Endothelial cell of umbilical vein (primary cell): ENCODE measurements around the gene ERCC6L. TPM values are rescaled to one million over a fixed set of nuclear protein-coding genes. Genes with fewer than 3 reads are reported as not detected.

Experiments used
- BruUV-seq: library from RNA; stranded (reverse); fragments of 400-500 nt; replicated peaks from 2 replicates; lab custom pipeline; 2021; lab: Mats Ljungman, UMichigan
- CTCF ChIA-PET: fragments of 300-600, 350-600 bp; sonication (Branson Sonifier 250); formaldehyde crosslinking; loops from one replicate; lab custom pipeline; 2021; ENCODE audit warnings: antibody characterized with exemption, inconsistent platforms; lab: Charles Lee
- POLR2A ChIA-PET: fragments of 300-600, 350-600 bp; sonication (Branson Sonifier 250); formaldehyde crosslinking; loops from one replicate; lab custom pipeline; 2021; ENCODE audit warnings: antibody characterized with exemption, inconsistent platforms; lab: Charles Lee
- DNase-seq: peaks from one replicate; pipeline ENCODE4 v3.0.0-alpha.2; 2011; ENCODE audit warnings: low read depth, low spot score
- FAIRE-seq: peaks from 2 replicates; lab custom pipeline; 2011; peaks lifted over from hg19 to GRCh38; lab: Jason Lieb, UNC
- H2AFZ ChIP-seq: 2 replicates; pipeline ENCODE4 v1.6.0; 2012; ENCODE audit warnings: low read depth, low read length, control low read depth, inconsistent platforms
- H3K27ac ChIP-seq: 2 replicates; pipeline ENCODE4 v1.5.1; 2011; ENCODE audit warnings: low read depth, mild to moderate bottlenecking, control low read depth, low read length, moderate library complexity; ENCODE audit not compliant: insufficient read depth
- H3K27me3 ChIP-seq, 2 experiments: 2 replicates each; pipeline versions ENCODE4 v1.6.0 to v1.6.1; 2011; ENCODE audit warnings: low read length in 2 of 2, mixed read lengths in 1 of 2; ENCODE audit not compliant: control insufficient read depth in 2 of 2, insufficient read depth in 2 of 2
- H3K36me3 ChIP-seq, 2 experiments: 2 replicates in 1 of 2; 3 replicates in 1 of 2; pipeline ENCODE4 v1.5.1; 2011; ENCODE audit warnings: low read length in 2 of 2, mild to moderate bottlenecking in 1 of 2, moderate library complexity in 1 of 2; ENCODE audit not compliant: control insufficient read depth in 2 of 2, insufficient read depth in 2 of 2; ENCODE audit errors: extremely low read depth in 1 of 2
- H3K4me1 ChIP-seq: 3 replicates; pipeline ENCODE4 v1.5.1; 2011; ENCODE audit warnings: mild to moderate bottlenecking, low read length; ENCODE audit not compliant: control insufficient read depth, insufficient read depth; ENCODE audit errors: extremely low read depth
- H3K4me2 ChIP-seq: 2 replicates; pipeline ENCODE4 v1.6.1; 2011; ENCODE audit warnings: low read length, control low read depth, mixed read lengths; ENCODE audit not compliant: insufficient read depth
- H3K4me3 ChIP-seq, 3 experiments: fragments of 200-600 bp in 1 of 3; sonication (generic), shearing (Covaris generic) in 1 of 3; replicated peaks in 1 of 3; 2 replicates each; pipeline ENCODE4 v1.5.1; 2011 to 2016; ENCODE audit warnings: control low read depth in 3 of 3, low read length in 3 of 3, mild to moderate bottlenecking in 2 of 3, inconsistent platforms in 1 of 3, low read depth in 1 of 3, moderate library complexity in 1 of 3; ENCODE audit not compliant: insufficient read depth in 1 of 3
- H3K79me2 ChIP-seq: 2 replicates; pipeline ENCODE4 v1.6.0; 2012; ENCODE audit warnings: low read length, inconsistent platforms; ENCODE audit not compliant: control insufficient read depth, insufficient read depth
- H3K9ac ChIP-seq: replicated peaks from 2 replicates; pipeline ENCODE3; 2011; ENCODE audit warnings: low read length, control low read depth; ENCODE audit not compliant: insufficient read depth; ENCODE audit errors: extremely low read depth
- H3K9me1 ChIP-seq: replicated peaks from 3 replicates; pipeline ENCODE4 v1.6.0; 2011; ENCODE audit warnings: mild to moderate bottlenecking, low read length; ENCODE audit not compliant: control insufficient read depth, insufficient read depth; ENCODE audit errors: extremely low read depth
- H3K9me3 ChIP-seq: replicated peaks from 2 replicates; pipeline ENCODE4 v1.5.1; 2012; ENCODE audit warnings: low read length, inconsistent platforms; ENCODE audit not compliant: control insufficient read depth, insufficient read depth
- H4K20me1 ChIP-seq: replicated peaks from 2 replicates; pipeline ENCODE3; 2011; ENCODE audit warnings: mild to moderate bottlenecking, low read length; ENCODE audit not compliant: control insufficient read depth, insufficient read depth; ENCODE audit errors: extremely low read depth
- EZH2 ChIP-seq: IDR thresholded peaks from 2 replicates; pipeline ENCODE4 v1.6.1; 2012; ENCODE audit warnings: borderline replicate concordance, low read depth, mild to moderate bottlenecking, moderate library complexity, low read length, inconsistent platforms; ENCODE audit not compliant: severe bottlenecking
- GATA2 ChIP-seq: IDR thresholded peaks from 2 replicates; pipeline ENCODE4 v1.7.0; 2011; ENCODE audit warnings: low read depth, mild to moderate bottlenecking, moderate library complexity, mixed read lengths, low read length; ENCODE audit not compliant: insufficient read length, insufficient read depth
- JUN ChIP-seq: IDR thresholded peaks from 2 replicates; pipeline ENCODE4 v1.6.1; 2011; ENCODE audit warnings: borderline replicate concordance, low read depth; ENCODE audit not compliant: insufficient read length, insufficient read depth
- MYC ChIP-seq: IDR thresholded peaks from one replicate; pipeline ENCODE4 v1.6.1; 2011; ENCODE audit warnings: mild to moderate bottlenecking, low read depth, low read length
- dilution Hi-C: fragments of 300-500 bp; cut with MboI; formaldehyde crosslinking; loops from one replicate; pipeline ENCODE4 v1.15.0; 2019; ENCODE audit warnings: low sequenced_read_pairs; ENCODE audit not compliant: extremely low pct_ligation_motif_present
- intact Hi-C: fragments of 100-400 bp; cut with micrococcal nuclease; formaldehyde crosslinking; loops from one replicate; pipeline ENCODE4 v1.10.0; 2022
- polyA plus RNA-seq, 4 experiments: library from polyadenylated mRNA; depleted of rRNA in 3 of 4; stranded (reverse) in 3 of 4; unstranded in 1 of 4; fragments of >200 nt; gene quantifications; 2 replicates each; pipeline versions ENCODE4 v1.2.1 to v1.2.3, GENCODE V29; 2011 to 2012; ENCODE audit warnings: missing spikeins in 1 of 4
- total RNA-seq: library from RNA; stranded (reverse); gene quantifications from 2 replicates; pipeline ENCODE4 v1.2.3, GENCODE V29; 2021
- TF ChIP-seq, protein P1 (sequence below), 2 donors: IDR thresholded peaks; 1 replicate in 1 of 2; 2 replicates in 1 of 2; pipeline ENCODE4 v1.5.1; 2011; ENCODE audit warnings: low read length in 2 of 2, mild to moderate bottlenecking in 2 of 2, moderate library complexity in 2 of 2, control low read depth in 1 of 2, inconsistent platforms in 1 of 2, low read depth in 1 of 2; ENCODE audit not compliant: insufficient read depth in 1 of 2; ENCODE audit errors: extremely low read depth in 1 of 2

Gene ERCC6L
- total and polyA plus RNA-seq, 2 donors (not counting 3 experiments of a cell fraction or from before 2014, with no cell fraction given): 0.92 to 6.7 TPM

DNA sequence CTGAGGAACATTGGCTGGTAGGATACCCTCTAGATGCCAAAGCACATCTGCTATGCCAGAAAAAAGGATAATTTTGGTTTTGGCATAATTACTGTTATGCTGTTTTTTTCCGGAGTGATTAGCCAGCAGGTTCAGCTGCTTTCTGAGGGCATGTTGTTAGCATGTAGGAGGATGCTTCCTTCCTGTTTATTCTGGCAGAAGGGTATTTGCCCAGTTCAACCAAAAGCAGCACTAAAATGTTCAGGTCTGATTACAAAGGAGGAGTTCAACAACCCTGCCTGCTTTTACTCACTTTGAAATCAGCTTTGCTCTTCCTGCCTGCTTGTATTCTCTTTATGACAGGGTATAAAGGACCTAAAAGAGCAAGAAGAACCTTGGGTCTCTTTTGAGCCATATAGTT is 21.9 kb downstream of the ERCC6L start:
- intact Hi-C loops (no loop called here), dilution Hi-C loops (no loop called here)
- Histone ChIP-seq H3K9me3 (no peaks in the 10 kb centered on the region), H3K9me1 (no peaks in the 10 kb centered on the region), H3K4me1 (no peaks in the 10 kb centered on the region), H3K27me3 (no peaks in the 10 kb centered on the region), H3K4me3 (no peak overlapping the region), H3K9ac (no peak overlapping the region), H2AFZ (no peak overlapping the region), H3K79me2 (peaks cover 4% of the 10 kb centered on the region), H3K27ac (no peak overlapping the region), H3K36me3 (no peaks in the 10 kb centered on the region), H3K4me2 (no peak overlapping the region), H4K20me1 (no peaks in the 10 kb centered on the region)
- no peak for FAIRE-seq
- CTCF ChIA-PET: interaction anchor here (1.2 to 2.4 kb wide), 2 partner anchors 13 to 29 kb away, joined by 3 to 6 read pairs; no protein-coding TSS in a partner anchor
- no peak for DNase-seq
- POLR2A ChIA-PET: no interaction called here
- no TSS peak for BruUV-seq
- TF ChIP-seq EZH2: no peak
- TF ChIP-seq GATA2: no peak
- no peak for TF ChIP-seq MYC
- TF ChIP-seq, protein P1, sequence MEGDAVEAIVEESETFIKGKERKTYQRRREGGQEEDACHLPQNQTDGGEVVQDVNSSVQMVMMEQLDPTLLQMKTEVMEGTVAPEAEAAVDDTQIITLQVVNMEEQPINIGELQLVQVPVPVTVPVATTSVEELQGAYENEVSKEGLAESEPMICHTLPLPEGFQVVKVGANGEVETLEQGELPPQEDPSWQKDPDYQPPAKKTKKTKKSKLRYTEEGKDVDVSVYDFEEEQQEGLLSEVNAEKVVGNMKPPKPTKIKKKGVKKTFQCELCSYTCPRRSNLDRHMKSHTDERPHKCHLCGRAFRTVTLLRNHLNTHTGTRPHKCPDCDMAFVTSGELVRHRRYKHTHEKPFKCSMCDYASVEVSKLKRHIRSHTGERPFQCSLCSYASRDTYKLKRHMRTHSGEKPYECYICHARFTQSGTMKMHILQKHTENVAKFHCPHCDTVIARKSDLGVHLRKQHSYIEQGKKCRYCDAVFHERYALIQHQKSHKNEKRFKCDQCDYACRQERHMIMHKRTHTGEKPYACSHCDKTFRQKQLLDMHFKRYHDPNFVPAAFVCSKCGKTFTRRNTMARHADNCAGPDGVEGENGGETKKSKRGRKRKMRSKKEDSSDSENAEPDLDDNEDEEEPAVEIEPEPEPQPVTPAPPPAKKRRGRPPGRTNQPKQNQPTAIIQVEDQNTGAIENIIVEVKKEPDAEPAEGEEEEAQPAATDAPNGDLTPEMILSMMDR (IDR thresholded peaks at IDR 0.05; ENCODE audit: extremely low read depth in 1 of 2, insufficient read depth in 1 of 2, low read depth in 1 of 2, low read length in 2 of 2): no peak

DNA sequence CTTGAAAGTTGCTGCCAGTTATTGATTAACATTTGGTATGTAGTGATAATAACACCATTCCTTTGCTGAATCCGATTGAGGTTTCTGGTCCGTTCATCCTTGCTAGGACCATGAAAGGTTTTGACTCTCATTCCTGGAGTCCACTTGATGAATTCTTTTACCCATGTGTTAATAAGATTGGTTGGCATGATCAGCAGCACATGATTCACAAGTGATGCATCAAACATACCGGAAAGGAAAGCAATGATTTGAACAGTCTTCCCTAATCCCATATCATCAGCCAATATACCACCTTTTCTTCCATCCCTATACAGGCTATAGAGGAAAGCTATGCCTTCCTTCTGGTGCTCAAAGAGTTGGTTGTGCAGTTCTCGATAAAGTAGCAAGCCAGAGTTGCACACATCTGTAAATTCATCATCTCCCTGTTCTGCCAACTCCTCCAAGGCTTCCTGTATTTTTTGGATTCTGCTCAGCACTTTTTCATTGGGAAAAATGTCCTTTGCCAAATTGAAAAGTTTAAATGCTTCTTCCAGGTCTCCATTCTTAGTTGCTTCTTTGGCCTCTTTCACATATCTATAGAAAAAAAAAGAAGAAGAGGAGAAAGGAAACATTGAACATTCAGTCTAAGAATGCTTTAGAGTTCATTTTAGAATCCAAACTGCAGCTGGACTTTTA is 30.6 kb downstream of the ERCC6L start:
- intact Hi-C loops (no loop called here), dilution Hi-C loops (no loop called here)
- DNase-seq (no peak), FAIRE-seq (no peak)
- Histone ChIP-seq H3K9me3 (no peaks in the 10 kb centered on the region), H3K9me1 (no peaks in the 10 kb centered on the region), H4K20me1 (no peaks in the 10 kb centered on the region), H3K4me2 (no peak overlapping the region), H3K4me3 (no peak overlapping the region), H3K4me1 (no peaks in the 10 kb centered on the region), H3K27ac (no peak overlapping the region), H3K36me3 (peaks cover 3% of the 10 kb centered on the region in 2 experiments), H3K27me3 (no peaks in the 10 kb centered on the region), H3K9ac (no peak overlapping the region), H3K79me2 (no peaks in the 10 kb centered on the region), H2AFZ (no peak overlapping the region)
- BruUV-seq: no TSS peak
- TF ChIP-seq, protein P1 (IDR thresholded peaks at IDR 0.05; ENCODE audit: extremely low read depth in 1 of 2, insufficient read depth in 1 of 2, low read depth in 1 of 2, low read length in 2 of 2): no peak
- TF ChIP-seq GATA2: no peak
- TF ChIP-seq JUN: no peak
- ChIA-PET CTCF (no interaction called here), POLR2A (no interaction called here)
